Activated T-cell treated with anti-CD3 and anti-CD28 coated beads, Interleukin-2, amount 50 U/mL, for 4 hours (primary cell): ENCODE results near the gene FGF13. TPM values are rescaled to one million over a fixed set of nuclear protein-coding genes. Genes with fewer than 3 reads are reported as not detected.

Experiments used
- ATAC-seq, 2 donors: fragments of 200-7000 bp; cut with Tn5 transposase; one replicate each; pipeline ENCODE4 v1.10.0; 2021
- DNase-seq: peaks from one replicate; pipeline ENCODE4 v3.0.0-alpha.2; 2020
- H3K27me3 Mint-ChIP-seq: one replicate; pipeline ENCODE4 v1.8.0; 2021; ENCODE audit warnings: low read depth, mixed read lengths
- H3K36me3 Mint-ChIP-seq: one replicate; pipeline ENCODE4 v1.8.0; 2022; ENCODE audit warnings: mixed read lengths; ENCODE audit not compliant: insufficient read depth
- H3K4me1 Mint-ChIP-seq: one replicate; pipeline ENCODE4 v1.8.0; 2021; ENCODE audit warnings: low read depth, mixed read lengths
- H3K4me3 Mint-ChIP-seq: one replicate; pipeline ENCODE4 v1.8.0; 2021; ENCODE audit warnings: mild to moderate bottlenecking, moderate library complexity, mixed read lengths
- H3K9me3 Mint-ChIP-seq: one replicate; pipeline ENCODE4 v1.8.0; 2021; ENCODE audit warnings: mixed read lengths
- total RNA-seq, 3 donors: library from RNA; stranded (reverse); gene quantifications; one replicate each; pipeline ENCODE4 v1.2.1, GENCODE V29; 2021

FGF13 gene
- total RNA-seq, 3 donors from 2014 or later, result not detected

DNA sequence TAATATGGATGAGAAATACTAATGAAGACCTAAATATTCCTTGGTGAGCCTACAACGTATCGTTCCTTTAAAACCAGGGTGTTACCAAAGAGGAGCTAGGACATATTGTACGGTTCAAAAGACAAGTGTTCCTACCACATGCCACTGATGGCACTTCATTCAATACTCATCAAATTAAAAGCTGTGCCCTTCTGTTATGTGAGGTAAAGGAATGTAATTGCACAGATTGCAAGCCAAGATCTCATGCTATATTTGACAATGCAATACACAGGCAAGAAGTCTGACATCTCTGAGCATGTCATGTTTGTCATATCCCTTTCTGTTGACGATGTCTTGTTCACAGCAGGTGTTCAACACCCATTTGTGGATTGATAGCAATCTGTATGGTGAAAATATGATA, 6.9 kb downstream of the FGF13 start:
- peaks cover 4% of the 10 kb centered on the region for H3K27me3 Mint-ChIP-seq
- DNase-seq (no peak), ATAC-seq (no peak)
- H3K4me3 Mint-ChIP-seq, result no peak overlapping the region
- H3K4me1 Mint-ChIP-seq, result no peaks in the 10 kb centered on the region
- no peaks in the 10 kb centered on the region for H3K9me3 Mint-ChIP-seq
- H3K36me3 Mint-ChIP-seq, result no peaks in the 10 kb centered on the region

- Mint-ChIP-seq H3K36me3 (no peaks in the 10 kb centered on the region), H3K27me3 (peaks cover under 1% of the 10 kb centered on the region), H3K4me1 (no peaks in the 10 kb centered on the region), H3K4me3 (no peak overlapping the region), H3K9me3 (no peaks in the 10 kb centered on the region)
- no peak for ATAC-seq
- DNase-seq, result no peak
Measured at GRCh38 chrX:138704101-138704500, 7.4 kb downstream of the FGF13 start.

GRCh38 chrX:138692591-138692990, 18.9 kb downstream of the FGF13 start:
- no peaks in the 10 kb centered on the region for H3K4me1 Mint-ChIP-seq
- H3K36me3 Mint-ChIP-seq, result no peaks in the 10 kb centered on the region
- H3K9me3 Mint-ChIP-seq, result no peaks in the 10 kb centered on the region
- no peak overlapping the region for H3K4me3 Mint-ChIP-seq
- ATAC-seq, result no peak
- H3K27me3 Mint-ChIP-seq, result peaks cover 2% of the 10 kb centered on the region
- no peak for DNase-seq

- DNase-seq, result no peak
- H3K4me3 Mint-ChIP-seq, result no peak overlapping the region
- H3K9me3 Mint-ChIP-seq, result no peaks in the 10 kb centered on the region
- ATAC-seq, result no peak
- H3K27me3 Mint-ChIP-seq, result peaks cover 2% of the 10 kb centered on the region
- no peaks in the 10 kb centered on the region for H3K36me3 Mint-ChIP-seq
- no peaks in the 10 kb centered on the region for H3K4me1 Mint-ChIP-seq
Measured at GRCh38 chrX:138691186-138691585, 20.3 kb downstream of the FGF13 start.

DNA sequence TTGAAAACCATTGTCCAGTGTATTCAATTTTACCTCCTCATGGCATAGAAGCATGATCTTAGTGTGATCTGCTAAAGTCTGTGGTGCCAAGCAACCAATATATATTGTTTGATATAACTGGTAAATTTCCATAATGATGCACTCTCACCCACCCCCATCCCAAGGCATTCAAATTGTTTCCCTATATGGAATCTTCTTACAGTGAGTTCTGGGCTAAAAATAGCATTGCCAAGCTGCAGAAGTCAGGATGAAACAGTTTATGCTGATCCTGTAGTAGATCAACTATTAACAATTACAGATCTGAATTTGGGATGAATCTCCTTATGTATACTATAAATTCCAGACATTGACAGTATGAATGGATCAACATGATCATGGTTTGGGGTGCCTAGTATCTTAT, 20.9 kb downstream of the FGF13 start:
- H3K4me3 Mint-ChIP-seq, result no peak overlapping the region
- H3K4me1 Mint-ChIP-seq, result no peaks in the 10 kb centered on the region
- H3K9me3 Mint-ChIP-seq, result no peaks in the 10 kb centered on the region
- H3K27me3 Mint-ChIP-seq, result peaks cover 2% of the 10 kb centered on the region
- no peak for DNase-seq
- ATAC-seq, result no peak
- H3K36me3 Mint-ChIP-seq, result no peaks in the 10 kb centered on the region

DNA sequence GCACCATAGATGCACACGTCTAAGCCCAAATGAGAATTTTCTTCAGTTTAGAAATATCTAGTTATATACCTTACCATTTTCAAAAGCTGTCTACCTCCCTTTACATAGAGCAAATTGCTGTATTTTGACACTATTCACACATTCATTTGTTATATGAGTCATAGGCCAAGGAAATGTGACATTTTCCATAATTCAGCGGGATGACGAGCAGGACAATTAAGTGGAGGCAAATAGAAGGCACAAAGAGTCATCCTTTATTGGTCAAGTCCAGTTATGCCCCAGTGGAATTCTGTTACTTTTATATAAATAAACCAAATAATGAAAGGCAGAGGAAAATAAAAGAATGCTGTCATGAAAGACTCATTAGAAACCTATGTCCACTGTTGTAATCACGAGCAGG, 27.9 kb downstream of the FGF13 start:
- H3K36me3 Mint-ChIP-seq, result no peaks in the 10 kb centered on the region
- H3K27me3 Mint-ChIP-seq, result peaks cover 2% of the 10 kb centered on the region
- H3K4me1 Mint-ChIP-seq, result no peaks in the 10 kb centered on the region
- H3K9me3 Mint-ChIP-seq, result no peaks in the 10 kb centered on the region
- no peak overlapping the region for H3K4me3 Mint-ChIP-seq
- DNase-seq, result no peak
- no peak for ATAC-seq

DNA sequence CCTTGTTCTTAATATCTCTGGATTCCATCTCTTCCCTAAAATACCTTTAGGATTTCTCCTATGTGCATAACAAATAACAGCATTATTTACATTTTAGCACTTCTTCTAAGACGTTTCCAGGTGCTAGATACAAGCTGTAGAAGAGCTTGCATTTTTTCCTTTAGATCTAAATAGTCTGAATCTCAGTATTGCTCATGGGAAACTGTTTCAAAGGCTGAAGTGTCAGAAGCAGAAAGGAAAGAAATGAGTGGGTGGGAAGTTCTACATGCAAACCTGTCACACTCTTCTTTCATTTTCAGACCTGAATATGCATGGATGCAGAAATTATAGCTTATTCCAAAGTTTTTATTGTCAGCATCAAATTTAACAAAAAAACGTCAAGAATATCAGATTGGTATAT, 41.8 kb downstream of the FGF13 start:
- H3K9me3 Mint-ChIP-seq, result no peaks in the 10 kb centered on the region
- no peaks in the 10 kb centered on the region for H3K27me3 Mint-ChIP-seq
- no peaks in the 10 kb centered on the region for H3K36me3 Mint-ChIP-seq
- H3K4me3 Mint-ChIP-seq, result no peak overlapping the region
- no peak for DNase-seq
- H3K4me1 Mint-ChIP-seq, result no peaks in the 10 kb centered on the region
- ATAC-seq, result no peak

DNA sequence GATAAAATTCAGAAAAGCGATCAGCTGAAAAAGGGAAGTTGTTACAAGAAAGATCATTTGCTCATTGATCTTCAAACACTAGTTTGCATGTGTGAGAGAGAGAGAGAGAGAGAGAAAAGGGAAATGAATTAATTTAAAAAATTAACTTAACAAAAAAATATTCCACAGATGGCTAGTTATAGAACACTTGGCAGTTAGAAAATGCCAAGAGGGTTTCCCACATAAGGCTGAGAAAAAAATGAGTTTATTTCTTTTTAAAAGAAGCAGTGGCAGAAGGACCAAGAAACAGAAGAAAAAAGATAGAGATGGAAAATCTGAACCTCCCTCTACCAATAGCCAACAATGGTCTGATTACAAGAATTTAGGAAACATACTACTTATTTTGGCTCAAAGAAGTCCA, 47.1 kb downstream of the FGF13 start:
- Mint-ChIP-seq H3K9me3 (no peaks in the 10 kb centered on the region), H3K36me3 (no peaks in the 10 kb centered on the region), H3K4me1 (no peaks in the 10 kb centered on the region), H3K27me3 (no peaks in the 10 kb centered on the region), H3K4me3 (no peak overlapping the region)
- no peak for DNase-seq
- no peak for ATAC-seq

DNA sequence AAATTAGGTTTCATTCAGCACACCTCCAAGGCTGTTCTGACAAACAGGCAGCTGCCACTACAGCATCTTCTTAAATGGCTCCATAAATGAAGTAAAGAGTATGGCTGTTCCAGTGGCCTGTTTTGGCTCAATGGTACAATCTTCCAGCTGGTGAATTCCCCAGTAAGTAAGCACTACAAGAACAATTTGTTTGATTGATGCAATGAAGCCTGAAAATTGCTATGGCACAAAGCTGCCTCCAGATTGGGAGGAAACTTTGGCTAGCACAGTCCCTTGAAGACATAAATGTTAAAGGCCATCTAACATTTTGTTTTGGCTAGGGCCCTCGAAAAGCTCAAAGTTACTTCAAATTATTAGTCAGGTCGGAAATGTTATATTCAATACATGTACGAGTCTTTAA, 47.5 kb downstream of the FGF13 start:
- Mint-ChIP-seq H3K9me3 (no peaks in the 10 kb centered on the region), H3K4me1 (no peaks in the 10 kb centered on the region), H3K27me3 (no peaks in the 10 kb centered on the region), H3K36me3 (no peaks in the 10 kb centered on the region), H3K4me3 (no peak overlapping the region)
- DNase-seq, result no peak
- ATAC-seq, result no peak

- DNase-seq (no peak), ATAC-seq (no peak)
- Mint-ChIP-seq H3K27me3 (no peaks in the 10 kb centered on the region), H3K4me3 (no peak overlapping the region), H3K36me3 (no peaks in the 10 kb centered on the region), H3K4me1 (no peaks in the 10 kb centered on the region), H3K9me3 (no peaks in the 10 kb centered on the region)
Measured at GRCh38 chrX:138651494-138651893, 60.0 kb downstream of the FGF13 start.

DNA sequence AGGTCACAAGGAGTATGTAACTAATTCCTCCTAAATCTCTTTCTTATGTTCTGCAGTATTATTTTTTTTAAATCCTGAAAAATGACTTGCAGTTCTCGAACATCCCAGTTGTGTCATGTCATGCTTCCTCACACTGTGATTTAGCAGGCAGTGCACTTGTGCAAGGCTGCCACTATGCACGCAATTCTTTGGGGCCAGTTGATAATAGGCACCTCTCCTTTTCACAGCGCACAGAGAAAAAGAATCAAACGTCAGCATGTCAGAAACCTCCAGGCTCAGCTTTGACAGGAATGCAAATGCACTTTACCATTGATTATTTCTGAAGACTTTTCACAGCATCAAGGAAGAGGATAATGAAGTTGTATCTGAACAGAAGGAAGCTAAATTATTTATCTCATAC, 62.9 kb downstream of the FGF13 start:
- Mint-ChIP-seq H3K36me3 (no peaks in the 10 kb centered on the region), H3K4me3 (no peak overlapping the region), H3K4me1 (no peaks in the 10 kb centered on the region), H3K27me3 (no peaks in the 10 kb centered on the region), H3K9me3 (peaks cover 4% of the 10 kb centered on the region)
- no peak for DNase-seq
- ATAC-seq, result no peak

DNA sequence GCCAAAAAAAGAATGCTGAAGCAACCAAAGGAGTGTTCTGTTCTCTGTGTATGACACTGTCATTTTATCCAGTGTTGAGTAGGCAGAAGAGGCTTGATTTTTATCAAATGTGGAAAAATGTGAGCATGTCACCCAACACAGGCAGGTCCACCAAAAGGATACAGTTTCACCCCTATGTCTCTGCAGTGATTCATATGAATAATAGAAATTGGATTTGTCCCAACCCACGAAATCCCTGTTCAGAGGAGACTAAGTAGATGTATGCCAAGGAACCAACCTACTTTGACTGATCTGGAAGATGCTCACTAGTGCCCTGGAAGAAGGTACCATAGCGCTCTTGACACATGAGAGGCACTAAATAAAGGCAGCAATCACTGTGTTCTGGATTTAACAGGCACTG, 72.5 kb downstream of the FGF13 start:
- Mint-ChIP-seq H3K36me3 (no peaks in the 10 kb centered on the region), H3K4me3 (no peak overlapping the region), H3K4me1 (no peaks in the 10 kb centered on the region), H3K27me3 (no peaks in the 10 kb centered on the region), H3K9me3 (no peaks in the 10 kb centered on the region)
- no peak for DNase-seq
- no peak for ATAC-seq
